Measurements from ENCODE around the gene PEAR1.

- TF ChIP-seq EZH2phosphoT487 (IDR thresholded peaks at IDR 0.05; ENCODE audit: borderline replicate concordance, low read length), result no peak
- TF ChIP-seq CTCF (conservative IDR thresholded peaks at IDR 0.05; ENCODE audit: low read depth, low read length), result no peak
Observed at GRCh38 chr1:156869455-156869854, 24.1 kb upstream of the PEAR1 start.
